GM23338 (cell line): ENCODE data around the gene TRNP1. TPM values are rescaled to one million over a fixed set of nuclear protein-coding genes. Genes with fewer than 3 reads are reported as not detected.

Experiments used
- ATAC-seq: fragments of 200-7000 bp; cut with Tn5 transposase; 3 replicates; pipeline ENCODE4 v1.9.1; 2020
- DNase-seq: peaks from one replicate; pipeline ENCODE4 v3.0.0-alpha.2; 2015; ENCODE audit warnings: low spot score
- H2AFZ ChIP-seq: fragments of 200-600 bp; sonication (generic); 2 replicates; pipeline ENCODE4 v1.8.0; 2016; ENCODE audit warnings: antibody characterized with exemption, mild to moderate bottlenecking, moderate library complexity
- H3F3A ChIP-seq: fragments of 200-600 bp; sonication (generic); replicated peaks from 2 replicates; pipeline ENCODE4 v1.8.0; 2017; ENCODE audit warnings: antibody characterized with exemption, mixed run types, low read depth
- H3K27ac ChIP-seq: fragments of 200-600 bp; sonication (generic); 2 replicates; pipeline ENCODE4 v1.6.1; 2016; ENCODE audit warnings: low read depth
- H3K27me3 ChIP-seq: fragments of 200-600 bp; sonication (generic); 2 replicates; pipeline ENCODE4 v1.8.0; 2016; ENCODE audit warnings: mild to moderate bottlenecking, mixed run types, moderate library complexity; ENCODE audit not compliant: insufficient read depth
- H3K36me3 ChIP-seq: fragments of 200-600 bp; sonication (generic); 2 replicates; pipeline ENCODE4 v1.8.0; 2016; ENCODE audit warnings: mild to moderate bottlenecking; ENCODE audit not compliant: insufficient read depth
- H3K4me1 ChIP-seq: fragments of 200-600 bp; sonication (generic); 2 replicates; pipeline ENCODE4 v1.8.0; 2016; ENCODE audit warnings: mild to moderate bottlenecking, moderate library complexity; ENCODE audit not compliant: insufficient read depth
- H3K4me2 ChIP-seq: fragments of 200-600 bp; sonication (generic); 2 replicates; pipeline ENCODE4 v1.7.1; 2017; ENCODE audit warnings: mixed run types
- H3K4me3 ChIP-seq: fragments of 200-600 bp; sonication (generic); 2 replicates; pipeline ENCODE4 v1.6.1; 2016; ENCODE audit warnings: mixed run types
- H3K79me2 ChIP-seq: fragments of 200-600 bp; sonication (generic); replicated peaks from 2 replicates; pipeline ENCODE4 v1.8.0; 2017; ENCODE audit warnings: mild to moderate bottlenecking; ENCODE audit not compliant: insufficient read depth
- H3K9me2 ChIP-seq: fragments of 200-600 bp; sonication (generic); 2 replicates; pipeline ENCODE4 v1.8.0; 2017; ENCODE audit not compliant: insufficient read depth
- H4K20me1 ChIP-seq: fragments of 200-600 bp; sonication (generic); replicated peaks from 2 replicates; pipeline ENCODE4 v1.8.0; 2017; ENCODE audit warnings: mild to moderate bottlenecking; ENCODE audit not compliant: insufficient read depth
- H3K27ac Mint-ChIP-seq: 2 replicates; pipeline ENCODE4 v1.8.0; 2020; ENCODE audit warnings: inconsistent platforms, mild to moderate bottlenecking, moderate library complexity, mixed read lengths
- H3K27me3 Mint-ChIP-seq: 3 replicates; pipeline ENCODE4 v1.8.0; 2022; ENCODE audit warnings: low read depth, mild to moderate bottlenecking, moderate library complexity, mixed read lengths, inconsistent platforms; ENCODE audit not compliant: insufficient read depth, poor library complexity
- H3K36me3 Mint-ChIP-seq: 3 replicates; pipeline ENCODE4 v1.8.0; 2021; ENCODE audit warnings: low read depth, mild to moderate bottlenecking, inconsistent platforms, moderate library complexity, mixed read lengths
- H3K4me1 Mint-ChIP-seq: 3 replicates; pipeline ENCODE4 v1.8.0; 2020; ENCODE audit warnings: mild to moderate bottlenecking, inconsistent platforms, mixed read lengths
- H3K4me3 Mint-ChIP-seq: 3 replicates; pipeline ENCODE4 v1.8.0; 2021; ENCODE audit warnings: moderate library complexity, mild to moderate bottlenecking, inconsistent platforms, mixed read lengths
- H3K9me3 Mint-ChIP-seq: 3 replicates; pipeline ENCODE4 v1.8.0; 2020; ENCODE audit warnings: moderate library complexity, mild to moderate bottlenecking, inconsistent platforms, mixed read lengths
- EZH2phosphoT487 ChIP-seq: fragments of 200-600 bp; sonication (generic); IDR thresholded peaks from one replicate; pipeline ENCODE4 v1.8.1; 2018; ENCODE audit warnings: antibody characterized with exemption; ENCODE audit not compliant: unreplicated experiment
- JUNB ChIP-seq: IDR thresholded peaks from one replicate; pipeline ENCODE4 v1.6.1; 2016; ENCODE audit warnings: antibody characterized with exemption; ENCODE audit not compliant: unreplicated experiment
- POLR2AphosphoS5 ChIP-seq: IDR thresholded peaks from 2 replicates; pipeline ENCODE4 v1.6.1; 2016; ENCODE audit warnings: antibody characterized with exemption, low read depth
- REST ChIP-seq: IDR thresholded peaks from one replicate; pipeline ENCODE4 v1.6.1; 2018; ENCODE audit warnings: antibody characterized with exemption; ENCODE audit not compliant: unreplicated experiment
- ZNF331 ChIP-seq: fragments of 250-450 bp; sonication (Bioruptor Pico); IDR thresholded peaks from 2 replicates; pipeline ENCODE4 v1.5.0; 2020; ENCODE audit warnings: low read depth, mild to moderate bottlenecking, moderate library complexity
- polyA plus RNA-seq: library from polyadenylated mRNA; unstranded; fragments of >200 nt; fragmentation: Nextera tagmentation; extraction: Ambion mirVana; gene quantifications from 2 replicates; pipeline ENCODE4 v1.2.1, GENCODE V29; 2016
- total RNA-seq: library from RNA; depleted of rRNA; stranded (reverse); fragments of >200 nt; shearing (Covaris generic); gene quantifications from 2 replicates; pipeline ENCODE4 v1.2.3, GENCODE V29; 2014
- TF ChIP-seq, protein P1 (sequence below): IDR thresholded peaks from 2 replicates; pipeline ENCODE4 v1.6.1; 2016; ENCODE audit warnings: antibody characterized with exemption
- TF ChIP-seq, protein P2 (sequence below): fragments of 250-450 bp; sonication (Bioruptor Pico); IDR thresholded peaks from 2 replicates; pipeline ENCODE4 v1.5.0; 2020; ENCODE audit warnings: mild to moderate bottlenecking, moderate library complexity

The TRNP1 gene
- total and polyA plus RNA-seq, 2 experiments from 2014 or later = 21.2 to 54.3 TPM

- Mint-ChIP-seq H3K36me3 (no peaks in the 10 kb centered on the region), H3K4me1 (peaks cover 21% of the 10 kb centered on the region), H3K27ac (peak overlapping the region; percentile 19; the same call in 1 of the 2 replicates), H3K27me3 (peaks cover 23% of the 10 kb centered on the region), H3K9me3 (no peaks in the 10 kb centered on the region), H3K4me3 (peak overlapping the region; percentile 17; the same call in 2 of the 3 replicates)
- Histone ChIP-seq H3F3A (peaks cover 10% of the 10 kb centered on the region; the same call in 1 of the 2 replicates), H3K27me3 (no peaks in the 10 kb centered on the region), H3K4me3 (no peak overlapping the region), H4K20me1 (no peaks in the 10 kb centered on the region), H3K9me2 (no peaks in the 10 kb centered on the region), H3K27ac (peak overlapping the region; percentile 47), H3K36me3 (no peaks in the 10 kb centered on the region), H3K4me1 (peaks cover 14% of the 10 kb centered on the region), H2AFZ (peak overlapping the region; percentile 84), H3K4me2 (peak overlapping the region; percentile 55), H3K79me2 (no peaks in the 10 kb centered on the region)
- ATAC-seq (peak; percentile 78), DNase-seq (peak; percentile 94)
- TF ChIP-seq POLR2AphosphoS5 = peak; percentile 40
- TF ChIP-seq, protein P1, sequence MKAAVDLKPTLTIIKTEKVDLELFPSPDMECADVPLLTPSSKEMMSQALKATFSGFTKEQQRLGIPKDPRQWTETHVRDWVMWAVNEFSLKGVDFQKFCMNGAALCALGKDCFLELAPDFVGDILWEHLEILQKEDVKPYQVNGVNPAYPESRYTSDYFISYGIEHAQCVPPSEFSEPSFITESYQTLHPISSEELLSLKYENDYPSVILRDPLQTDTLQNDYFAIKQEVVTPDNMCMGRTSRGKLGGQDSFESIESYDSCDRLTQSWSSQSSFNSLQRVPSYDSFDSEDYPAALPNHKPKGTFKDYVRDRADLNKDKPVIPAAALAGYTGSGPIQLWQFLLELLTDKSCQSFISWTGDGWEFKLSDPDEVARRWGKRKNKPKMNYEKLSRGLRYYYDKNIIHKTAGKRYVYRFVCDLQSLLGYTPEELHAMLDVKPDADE = no peak
Observed at GRCh38 chr1:27026621-27027574, 33.4 kb downstream of the TRNP1 start.

GRCh38 chr1:27027575-27028250 lies 34.2 kb downstream of the TRNP1 start:
- Histone ChIP-seq H3K4me1 (peaks cover 19% of the 10 kb centered on the region), H3K27ac (peak overlapping the region; percentile 47), H4K20me1 (no peaks in the 10 kb centered on the region), H3K36me3 (no peaks in the 10 kb centered on the region), H3K4me2 (peak overlapping the region; percentile 55), H2AFZ (peak overlapping the region; percentile 84), H3K4me3 (no peak overlapping the region), H3F3A (peaks cover 14% of the 10 kb centered on the region; the same call in 1 of the 2 replicates), H3K79me2 (no peaks in the 10 kb centered on the region), H3K9me2 (no peaks in the 10 kb centered on the region), H3K27me3 (no peaks in the 10 kb centered on the region)
- ATAC-seq (no peak), DNase-seq (no peak)
- H3K9me3 Mint-ChIP-seq = no peaks in the 10 kb centered on the region
- 0 out of 2 replicates have a peak overlapping the region, but pooled peaks have one; percentile 19 for H3K27ac Mint-ChIP-seq
- H3K27me3 Mint-ChIP-seq = peaks cover 23% of the 10 kb centered on the region
- peaks cover 25% of the 10 kb centered on the region for H3K4me1 Mint-ChIP-seq
- H3K4me3 Mint-ChIP-seq = peak overlapping the region; percentile 17; the same call in 2 of the 3 replicates
- no peaks in the 10 kb centered on the region for H3K36me3 Mint-ChIP-seq
- TF ChIP-seq, protein P2, sequence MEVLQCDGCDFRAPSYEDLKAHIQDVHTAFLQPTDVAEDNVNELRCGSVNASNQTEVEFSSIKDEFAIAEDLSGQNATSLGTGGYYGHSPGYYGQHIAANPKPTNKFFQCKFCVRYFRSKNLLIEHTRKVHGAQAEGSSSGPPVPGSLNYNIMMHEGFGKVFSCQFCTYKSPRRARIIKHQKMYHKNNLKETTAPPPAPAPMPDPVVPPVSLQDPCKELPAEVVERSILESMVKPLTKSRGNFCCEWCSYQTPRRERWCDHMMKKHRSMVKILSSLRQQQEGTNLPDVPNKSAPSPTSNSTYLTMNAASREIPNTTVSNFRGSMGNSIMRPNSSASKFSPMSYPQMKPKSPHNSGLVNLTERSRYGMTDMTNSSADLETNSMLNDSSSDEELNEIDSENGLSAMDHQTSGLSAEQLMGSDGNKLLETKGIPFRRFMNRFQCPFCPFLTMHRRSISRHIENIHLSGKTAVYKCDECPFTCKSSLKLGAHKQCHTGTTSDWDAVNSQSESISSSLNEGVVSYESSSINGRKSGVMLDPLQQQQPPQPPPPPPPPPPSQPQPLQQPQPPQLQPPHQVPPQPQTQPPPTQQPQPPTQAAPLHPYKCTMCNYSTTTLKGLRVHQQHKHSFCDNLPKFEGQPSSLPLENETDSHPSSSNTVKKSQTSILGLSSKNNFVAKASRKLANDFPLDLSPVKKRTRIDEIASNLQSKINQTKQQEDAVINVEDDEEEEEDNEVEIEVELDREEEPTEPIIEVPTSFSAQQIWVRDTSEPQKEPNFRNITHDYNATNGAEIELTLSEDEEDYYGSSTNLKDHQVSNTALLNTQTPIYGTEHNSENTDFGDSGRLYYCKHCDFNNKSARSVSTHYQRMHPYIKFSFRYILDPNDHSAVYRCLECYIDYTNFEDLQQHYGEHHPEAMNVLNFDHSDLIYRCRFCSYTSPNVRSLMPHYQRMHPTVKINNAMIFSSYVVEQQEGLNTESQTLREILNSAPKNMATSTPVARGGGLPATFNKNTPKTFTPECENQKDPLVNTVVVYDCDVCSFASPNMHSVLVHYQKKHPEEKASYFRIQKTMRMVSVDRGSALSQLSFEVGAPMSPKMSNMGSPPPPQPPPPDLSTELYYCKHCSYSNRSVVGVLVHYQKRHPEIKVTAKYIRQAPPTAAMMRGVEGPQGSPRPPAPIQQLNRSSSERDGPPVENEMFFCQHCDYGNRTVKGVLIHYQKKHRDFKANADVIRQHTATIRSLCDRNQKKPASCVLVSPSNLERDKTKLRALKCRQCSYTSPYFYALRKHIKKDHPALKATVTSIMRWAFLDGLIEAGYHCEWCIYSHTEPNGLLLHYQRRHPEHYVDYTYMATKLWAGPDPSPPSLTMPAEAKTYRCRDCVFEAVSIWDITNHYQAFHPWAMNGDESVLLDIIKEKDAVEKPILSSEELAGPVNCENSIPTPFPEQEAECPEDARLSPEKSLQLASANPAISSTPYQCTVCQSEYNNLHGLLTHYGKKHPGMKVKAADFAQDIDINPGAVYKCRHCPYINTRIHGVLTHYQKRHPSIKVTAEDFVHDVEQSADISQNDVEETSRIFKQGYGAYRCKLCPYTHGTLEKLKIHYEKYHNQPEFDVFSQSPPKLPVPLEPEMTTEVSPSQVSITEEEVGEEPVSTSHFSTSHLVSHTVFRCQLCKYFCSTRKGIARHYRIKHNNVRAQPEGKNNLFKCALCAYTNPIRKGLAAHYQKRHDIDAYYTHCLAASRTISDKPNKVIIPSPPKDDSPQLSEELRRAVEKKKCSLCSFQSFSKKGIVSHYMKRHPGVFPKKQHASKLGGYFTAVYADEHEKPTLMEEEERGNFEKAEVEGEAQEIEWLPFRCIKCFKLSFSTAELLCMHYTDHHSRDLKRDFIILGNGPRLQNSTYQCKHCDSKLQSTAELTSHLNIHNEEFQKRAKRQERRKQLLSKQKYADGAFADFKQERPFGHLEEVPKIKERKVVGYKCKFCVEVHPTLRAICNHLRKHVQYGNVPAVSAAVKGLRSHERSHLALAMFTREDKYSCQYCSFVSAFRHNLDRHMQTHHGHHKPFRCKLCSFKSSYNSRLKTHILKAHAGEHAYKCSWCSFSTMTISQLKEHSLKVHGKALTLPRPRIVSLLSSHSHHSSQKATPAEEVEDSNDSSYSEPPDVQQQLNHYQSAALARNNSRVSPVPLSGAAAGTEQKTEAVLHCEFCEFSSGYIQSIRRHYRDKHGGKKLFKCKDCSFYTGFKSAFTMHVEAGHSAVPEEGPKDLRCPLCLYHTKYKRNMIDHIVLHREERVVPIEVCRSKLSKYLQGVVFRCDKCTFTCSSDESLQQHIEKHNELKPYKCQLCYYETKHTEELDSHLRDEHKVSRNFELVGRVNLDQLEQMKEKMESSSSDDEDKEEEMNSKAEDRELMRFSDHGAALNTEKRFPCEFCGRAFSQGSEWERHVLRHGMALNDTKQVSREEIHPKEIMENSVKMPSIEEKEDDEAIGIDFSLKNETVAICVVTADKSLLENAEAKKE (CRISPR knock-in tag) = no peak
- TF ChIP-seq REST = no peak
- no peak for TF ChIP-seq ZNF331
- TF ChIP-seq JUNB = no peak
- no peak for TF ChIP-seq EZH2phosphoT487
